Hematopoietic multipotent progenitor cell treated with erythropoietin and hydrocortisone succinate and interleukin-3 and kit ligand, for 17 days (in vitro differentiated cells): ENCODE results near the gene CTBP1.

ENCODE experiments used
- DNase-seq: peaks from one replicate; pipeline ENCODE4 v3.0.0-alpha.2; 2015; ENCODE audit warnings: low spot score

The CTBP1 gene

GRCh38 chr4:1283711-1284110 lies 34.8 kb upstream of the CTBP1 start:
- no peak for DNase-seq

- DNase-seq = no peak
These were observed 30.3 kb upstream of the CTBP1 start for GRCh38 chr4:1279253-1279652.

- DNase-seq = peak; percentile 26
These were observed 29.0 kb upstream of the CTBP1 start for GRCh38 chr4:1277667-1278665.

GRCh38 chr4:1276984-1277383 lies 28.1 kb upstream of the CTBP1 start:
- DNase-seq = no peak

GRCh38 chr4:1274871-1275270 lies 25.9 kb upstream of the CTBP1 start:
- no peak for DNase-seq

- no peak for DNase-seq
These were observed 22.8 kb upstream of the CTBP1 start for GRCh38 chr4:1271686-1272085.

GRCh38 chr4:1269209-1269608 lies 20.3 kb upstream of the CTBP1 start:
- DNase-seq = no peak

- DNase-seq = no peak
These were observed 18.2 kb upstream of the CTBP1 start for GRCh38 chr4:1266881-1267763.

GRCh38 chr4:1265351-1265750 lies 16.4 kb upstream of the CTBP1 start:
- no peak for DNase-seq

GRCh38 chr4:1264942-1265341 lies 16.0 kb upstream of the CTBP1 start:
- no peak for DNase-seq

GRCh38 chr4:1261107-1261928 lies 12.4 kb upstream of the CTBP1 start:
- DNase-seq = no peak

- no peak for DNase-seq
These were observed 11.6 kb upstream of the CTBP1 start for GRCh38 chr4:1260418-1261106.

- DNase-seq = no peak
These were observed 11.0 kb upstream of the CTBP1 start for GRCh38 chr4:1259966-1260365.

GRCh38 chr4:1258457-1258856 lies 9.5 kb upstream of the CTBP1 start:
- no peak for DNase-seq

GRCh38 chr4:1255699-1256098 lies 6.8 kb upstream of the CTBP1 start:
- DNase-seq = no peak

GRCh38 chr4:1255151-1255550 lies 6.2 kb upstream of the CTBP1 start:
- DNase-seq = no peak

- no peak for DNase-seq
These were observed 4.9 kb upstream of the CTBP1 start for GRCh38 chr4:1253831-1254230.

- no peak for DNase-seq
These were observed 4.1 kb upstream of the CTBP1 start for GRCh38 chr4:1252928-1253492.

GRCh38 chr4:1251773-1252066 lies 2.8 kb upstream of the CTBP1 start:
- DNase-seq = no peak

- DNase-seq = no peak
These were observed 2.2 kb upstream of the CTBP1 start for GRCh38 chr4:1250921-1251772.

- DNase-seq = no peak
These were observed 1.5 kb upstream of the CTBP1 start for GRCh38 chr4:1250527-1250812.
